ENCODE results near the gene GADL1.

GRCh38 chr3:30871720-30872119, 22.7 kb downstream of the GADL1 start:
- TF ChIP-seq EP300 (IDR thresholded peaks at IDR 0.05) (no peak), CTCF (IDR thresholded peaks at IDR 0.05) (no peak)

All from tibial nerve (tissue), 4 donors.